Transverse colon (tissue), 4 donors: ENCODE results near the gene THSD7A.

Experiments
- EP300 ChIP-seq: sonication (generic); formaldehyde crosslinking; IDR thresholded peaks from one replicate; pipeline ENCODE4 v1.6.1; 2017; ENCODE audit warnings: antibody characterized with exemption, low read depth
- POLR2A ChIP-seq: fragments of 450-650 bp; IDR thresholded peaks from one replicate; pipeline ENCODE4 v1.6.1; 2016; ENCODE audit warnings: antibody characterized with exemption, mild to moderate bottlenecking, moderate library complexity
- POLR2AphosphoS5 ChIP-seq, 3 donors: sonication (generic); formaldehyde crosslinking; IDR thresholded peaks; one replicate each; pipeline ENCODE4 v1.6.1; 2016; ENCODE audit warnings: antibody characterized with exemption in 3 of 3
- TF ChIP-seq, protein P1 (sequence below), 5 experiments: fragments of 200-600 bp in 3 of 5; fragments of 450-650 bp in 2 of 5; sonication (generic) in 3 of 5; IDR thresholded peaks; 1 replicate in 2 of 5; 2 replicates in 3 of 5; pipeline ENCODE4 v1.5.1; 2016 to 2017; ENCODE audit warnings: antibody characterized with exemption in 5 of 5, inconsistent platforms in 3 of 5, mild to moderate bottlenecking in 2 of 5, moderate library complexity in 1 of 5

GRCh38 chr7:11430112-11430511 lies 401.9 kb downstream of the THSD7A start:
- TF ChIP-seq POLR2AphosphoS5 (IDR thresholded peaks at IDR 0.05), result no peak
- TF ChIP-seq, protein P1, sequence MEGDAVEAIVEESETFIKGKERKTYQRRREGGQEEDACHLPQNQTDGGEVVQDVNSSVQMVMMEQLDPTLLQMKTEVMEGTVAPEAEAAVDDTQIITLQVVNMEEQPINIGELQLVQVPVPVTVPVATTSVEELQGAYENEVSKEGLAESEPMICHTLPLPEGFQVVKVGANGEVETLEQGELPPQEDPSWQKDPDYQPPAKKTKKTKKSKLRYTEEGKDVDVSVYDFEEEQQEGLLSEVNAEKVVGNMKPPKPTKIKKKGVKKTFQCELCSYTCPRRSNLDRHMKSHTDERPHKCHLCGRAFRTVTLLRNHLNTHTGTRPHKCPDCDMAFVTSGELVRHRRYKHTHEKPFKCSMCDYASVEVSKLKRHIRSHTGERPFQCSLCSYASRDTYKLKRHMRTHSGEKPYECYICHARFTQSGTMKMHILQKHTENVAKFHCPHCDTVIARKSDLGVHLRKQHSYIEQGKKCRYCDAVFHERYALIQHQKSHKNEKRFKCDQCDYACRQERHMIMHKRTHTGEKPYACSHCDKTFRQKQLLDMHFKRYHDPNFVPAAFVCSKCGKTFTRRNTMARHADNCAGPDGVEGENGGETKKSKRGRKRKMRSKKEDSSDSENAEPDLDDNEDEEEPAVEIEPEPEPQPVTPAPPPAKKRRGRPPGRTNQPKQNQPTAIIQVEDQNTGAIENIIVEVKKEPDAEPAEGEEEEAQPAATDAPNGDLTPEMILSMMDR (IDR thresholded peaks at IDR 0.05), result no peak
- TF ChIP-seq POLR2A, result no peak
- TF ChIP-seq EP300, result no peak
